ENCODE results near the gene TMEM212.
"Not testable (repeated sequence)": the region's sequence is repeated elsewhere in the genome, so short reads cannot be mapped to it uniquely, and the experiment has no call there.

TMEM212 gene

GRCh38 chr3:171835613-171836012 is 7.5 kb upstream of the TMEM212 start:
- DNase-seq: no peak

- no peak for DNase-seq
Observed at GRCh38 chr3:171836855-171837254, 6.3 kb upstream of the TMEM212 start.

GRCh38 chr3:171837698-171838097 is 5.5 kb upstream of the TMEM212 start:
- no peak for DNase-seq

- no peak for DNase-seq
Observed at GRCh38 chr3:171838218-171838720, 4.9 kb upstream of the TMEM212 start.

- DNase-seq: no peak
Observed at GRCh38 chr3:171839270-171839669, 3.9 kb upstream of the TMEM212 start.

- DNase-seq: no peak
Observed at GRCh38 chr3:171840445-171840810, 2.7 kb upstream of the TMEM212 start.

GRCh38 chr3:171840811-171841619 is 2.1 kb upstream of the TMEM212 start:
- no peak for DNase-seq

GRCh38 chr3:171841620-171842000 is 1.5 kb upstream of the TMEM212 start:
- no peak for DNase-seq

- DNase-seq: no peak
Observed at GRCh38 chr3:171844873-171845272, 1.7 kb downstream of the TMEM212 start.

GRCh38 chr3:171845481-171846284 is 2.5 kb downstream of the TMEM212 start:
- no peak for DNase-seq

GRCh38 chr3:171846597-171846996 is 3.4 kb downstream of the TMEM212 start:
- no peak for DNase-seq

- no peak for DNase-seq
Observed at GRCh38 chr3:171847133-171847532, 4.0 kb downstream of the TMEM212 start.

GRCh38 chr3:171847595-171848259 is 4.6 kb downstream of the TMEM212 start:
- DNase-seq: no peak

GRCh38 chr3:171849617-171850319 is 6.6 kb downstream of the TMEM212 start:
- DNase-seq: no peak

GRCh38 chr3:171850320-171850959 is 7.3 kb downstream of the TMEM212 start:
- DNase-seq: no peak

GRCh38 chr3:171850960-171851659 is 8.0 kb downstream of the TMEM212 start:
- DNase-seq: no peak

GRCh38 chr3:171851660-171852058 is 8.5 kb downstream of the TMEM212 start:
- no peak for DNase-seq

GRCh38 chr3:171854649-171855305 is 11.6 kb downstream of the TMEM212 start:
- DNase-seq: no peak

GRCh38 chr3:171858770-171859169 is 15.6 kb downstream of the TMEM212 start:
- not testable (repeated sequence) for DNase-seq

GRCh38 chr3:171860830-171861535 is 17.8 kb downstream of the TMEM212 start:
- no peak for DNase-seq
